Fibroblast of lung (primary cell): ENCODE data around the gene ATL1. TPM values are rescaled to one million over a fixed set of nuclear protein-coding genes. Genes with fewer than 3 reads are reported as not detected.
A peak's percentile ranks its signal among the peaks of the same experiment; 100 is the strongest.

Source experiments
- DNase-seq, 2 donors: peaks; one replicate each; pipeline versions ENCODE4 v3.0.0 to v3.0.0-alpha.2; 2010; ENCODE audit warnings: low read depth in 2 of 2
- H2AFZ ChIP-seq: 2 replicates; pipeline ENCODE4 v1.5.1; 2012; ENCODE audit warnings: low read length, control low read depth, inconsistent platforms
- H3K27ac ChIP-seq: 2 replicates; pipeline ENCODE4 v1.5.1; 2011; ENCODE audit warnings: low read length, control low read depth; ENCODE audit not compliant: insufficient read depth
- H3K27me3 ChIP-seq: 2 replicates; pipeline ENCODE4 v1.5.1; 2011; ENCODE audit warnings: mild to moderate bottlenecking, low read length; ENCODE audit not compliant: control insufficient read depth, insufficient read depth
- H3K36me3 ChIP-seq: 2 replicates; pipeline ENCODE4 v1.5.1; 2011; ENCODE audit warnings: low read length; ENCODE audit not compliant: control insufficient read depth, insufficient read depth
- H3K4me1 ChIP-seq: 2 replicates; pipeline ENCODE4 v1.5.1; 2011; ENCODE audit warnings: low read length; ENCODE audit not compliant: control insufficient read depth, insufficient read depth; ENCODE audit errors: extremely low read depth
- H3K4me2 ChIP-seq: 2 replicates; pipeline ENCODE4 v1.5.1; 2011; ENCODE audit warnings: low read length, control low read depth; ENCODE audit not compliant: insufficient read depth; ENCODE audit errors: extremely low read depth
- H3K4me3 ChIP-seq, 4 experiments: fragments of 200-600 bp in 1 of 4; sonication (generic) in 1 of 4; replicated peaks in 1 of 4; 2 replicates each; pipeline ENCODE4 v1.5.1; 2011 to 2016; ENCODE audit warnings: low read length in 4 of 4, low read depth in 3 of 4, mild to moderate bottlenecking in 3 of 4, control low read depth in 2 of 4, inconsistent platforms in 1 of 4, mixed read lengths in 1 of 4; ENCODE audit not compliant: insufficient read depth in 1 of 4; ENCODE audit errors: control extremely low read depth in 1 of 4
- H3K79me2 ChIP-seq: 2 replicates; pipeline ENCODE4 v1.5.1; 2012; ENCODE audit warnings: mild to moderate bottlenecking, low read length, inconsistent platforms; ENCODE audit not compliant: control insufficient read depth, insufficient read depth
- H3K9ac ChIP-seq: 2 replicates; pipeline ENCODE4 v1.5.1; 2011; ENCODE audit warnings: mild to moderate bottlenecking, low read length, control low read depth; ENCODE audit not compliant: insufficient read depth
- H3K9me3 ChIP-seq: 2 replicates; pipeline ENCODE4 v1.5.1; 2012; ENCODE audit warnings: low read depth, low read length; ENCODE audit not compliant: control insufficient read depth, insufficient read depth
- H4K20me1 ChIP-seq: 2 replicates; pipeline ENCODE4 v1.5.1; 2011; ENCODE audit warnings: low read length; ENCODE audit not compliant: control insufficient read depth, insufficient read depth; ENCODE audit errors: extremely low read depth
- EZH2 ChIP-seq: IDR thresholded peaks from 2 replicates; pipeline ENCODE4 v1.5.1; 2012; ENCODE audit warnings: low read length, control low read depth, mild to moderate bottlenecking; ENCODE audit errors: missing control alignments
- polyA plus RNA-seq, 2 donors: library from polyadenylated mRNA; depleted of rRNA in 1 of 2; stranded (reverse) in 1 of 2; unstranded in 1 of 2; fragments of >200 nt; gene quantifications; 2 replicates each; pipeline ENCODE4 v1.2.1, GENCODE V29; 2011 to 2012; ENCODE audit warnings: missing spikeins in 1 of 2
- total RNA-seq: library from RNA; depleted of rRNA; stranded (reverse); fragments of >200 nt; gene quantifications from 2 replicates; pipeline ENCODE4 v1.2.1, GENCODE V29; 2014
- TF ChIP-seq, protein P1 (sequence below), 2 donors: IDR thresholded peaks in 1 of 2; conservative IDR thresholded peaks in 1 of 2; 1 replicate in 1 of 2; 2 replicates in 1 of 2; pipeline ENCODE4 v1.5.1; 2011 to 2012; ENCODE audit warnings: low read length in 2 of 2, control low read depth in 1 of 2, inconsistent platforms in 1 of 2, low read depth in 1 of 2, mild to moderate bottlenecking in 1 of 2

ATL1 gene
- total and polyA plus RNA-seq, 2 donors (not counting 1 experiment from before 2014, with no cell fraction given): 14.9 to 16.2 TPM

DNA sequence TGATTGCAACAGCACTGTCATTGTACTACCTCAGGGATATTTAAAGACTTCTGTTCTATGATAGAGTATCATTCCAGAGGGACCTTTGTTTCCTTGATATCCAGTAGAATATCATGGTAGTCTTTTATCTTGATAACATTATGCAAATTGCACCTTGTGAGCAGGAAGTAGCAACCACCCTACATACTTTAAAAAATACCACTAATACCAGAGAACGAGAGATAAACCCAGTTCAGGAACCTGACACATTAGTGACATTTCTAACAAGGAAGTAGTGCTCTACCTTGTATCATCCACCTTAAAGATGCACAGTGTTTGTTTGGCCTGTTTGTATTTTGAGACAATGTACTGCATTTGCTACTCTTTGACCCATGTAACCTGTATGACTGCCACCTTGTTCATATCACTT, 18.8 kb upstream of the ATL1 start:
- TF ChIP-seq EZH2: no peak
- TF ChIP-seq, protein P1, sequence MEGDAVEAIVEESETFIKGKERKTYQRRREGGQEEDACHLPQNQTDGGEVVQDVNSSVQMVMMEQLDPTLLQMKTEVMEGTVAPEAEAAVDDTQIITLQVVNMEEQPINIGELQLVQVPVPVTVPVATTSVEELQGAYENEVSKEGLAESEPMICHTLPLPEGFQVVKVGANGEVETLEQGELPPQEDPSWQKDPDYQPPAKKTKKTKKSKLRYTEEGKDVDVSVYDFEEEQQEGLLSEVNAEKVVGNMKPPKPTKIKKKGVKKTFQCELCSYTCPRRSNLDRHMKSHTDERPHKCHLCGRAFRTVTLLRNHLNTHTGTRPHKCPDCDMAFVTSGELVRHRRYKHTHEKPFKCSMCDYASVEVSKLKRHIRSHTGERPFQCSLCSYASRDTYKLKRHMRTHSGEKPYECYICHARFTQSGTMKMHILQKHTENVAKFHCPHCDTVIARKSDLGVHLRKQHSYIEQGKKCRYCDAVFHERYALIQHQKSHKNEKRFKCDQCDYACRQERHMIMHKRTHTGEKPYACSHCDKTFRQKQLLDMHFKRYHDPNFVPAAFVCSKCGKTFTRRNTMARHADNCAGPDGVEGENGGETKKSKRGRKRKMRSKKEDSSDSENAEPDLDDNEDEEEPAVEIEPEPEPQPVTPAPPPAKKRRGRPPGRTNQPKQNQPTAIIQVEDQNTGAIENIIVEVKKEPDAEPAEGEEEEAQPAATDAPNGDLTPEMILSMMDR (conservative IDR thresholded peaks at IDR 0.05 in 1 of 2, IDR thresholded peaks at IDR 0.05 in 1 of 2; ENCODE audit: low read depth in 1 of 2, low read length in 2 of 2): no peak
- Histone ChIP-seq H2AFZ (no peak overlapping the region), H3K9ac (no peak overlapping the region), H3K9me3 (no peaks in the 10 kb centered on the region), H3K36me3 (no peaks in the 10 kb centered on the region), H3K27ac (no peak overlapping the region), H3K4me3 (no peak overlapping the region), H3K79me2 (no peaks in the 10 kb centered on the region), H3K4me1 (no peaks in the 10 kb centered on the region), H3K27me3 (no peaks in the 10 kb centered on the region), H4K20me1 (no peaks in the 10 kb centered on the region), H3K4me2 (no peak overlapping the region)
- DNase-seq: no peak

GRCh38 chr14:50542941-50543418, 17.0 kb upstream of the ATL1 start:
- Histone ChIP-seq H3K4me3 (no peak overlapping the region), H3K27me3 (no peaks in the 10 kb centered on the region), H3K36me3 (no peaks in the 10 kb centered on the region), H3K27ac (no peak overlapping the region), H3K4me1 (no peaks in the 10 kb centered on the region), H3K79me2 (no peaks in the 10 kb centered on the region), H3K9me3 (no peaks in the 10 kb centered on the region), H3K4me2 (no peak overlapping the region), H4K20me1 (no peaks in the 10 kb centered on the region), H3K9ac (no peak overlapping the region), H2AFZ (no peak overlapping the region)
- DNase-seq: peak; percentile 51 to 68
- TF ChIP-seq, protein P1 (conservative IDR thresholded peaks at IDR 0.05 in 1 of 2, IDR thresholded peaks at IDR 0.05 in 1 of 2; ENCODE audit: low read depth in 1 of 2, low read length in 2 of 2): peak; percentile 29 to 63
- no peak for TF ChIP-seq EZH2

- Histone ChIP-seq H3K79me2 (no peaks in the 10 kb centered on the region), H3K4me1 (no peaks in the 10 kb centered on the region), H4K20me1 (no peaks in the 10 kb centered on the region), H3K4me2 (no peak overlapping the region), H3K36me3 (no peaks in the 10 kb centered on the region), H3K27me3 (no peaks in the 10 kb centered on the region), H2AFZ (no peak overlapping the region), H3K4me3 (no peak overlapping the region), H3K27ac (no peak overlapping the region), H3K9ac (no peak overlapping the region), H3K9me3 (no peaks in the 10 kb centered on the region)
- TF ChIP-seq, protein P1 (conservative IDR thresholded peaks at IDR 0.05 in 1 of 2, IDR thresholded peaks at IDR 0.05 in 1 of 2; ENCODE audit: low read depth in 1 of 2, low read length in 2 of 2): no peak
- no peak for TF ChIP-seq EZH2
- no peak for DNase-seq
Observed at GRCh38 chr14:50544911-50545310, 15.0 kb upstream of the ATL1 start.
